ENCODE measurements around the gene PVALB. TPM values are rescaled to one million over a fixed set of nuclear protein-coding genes. Genes with fewer than 3 reads are reported as not detected.

The PVALB gene
- total and polyA plus RNA-seq, 9 of the 15 experiments (the other 6 are each of a cell fraction or from before 2014, with no cell fraction given) = not detected

DNA sequence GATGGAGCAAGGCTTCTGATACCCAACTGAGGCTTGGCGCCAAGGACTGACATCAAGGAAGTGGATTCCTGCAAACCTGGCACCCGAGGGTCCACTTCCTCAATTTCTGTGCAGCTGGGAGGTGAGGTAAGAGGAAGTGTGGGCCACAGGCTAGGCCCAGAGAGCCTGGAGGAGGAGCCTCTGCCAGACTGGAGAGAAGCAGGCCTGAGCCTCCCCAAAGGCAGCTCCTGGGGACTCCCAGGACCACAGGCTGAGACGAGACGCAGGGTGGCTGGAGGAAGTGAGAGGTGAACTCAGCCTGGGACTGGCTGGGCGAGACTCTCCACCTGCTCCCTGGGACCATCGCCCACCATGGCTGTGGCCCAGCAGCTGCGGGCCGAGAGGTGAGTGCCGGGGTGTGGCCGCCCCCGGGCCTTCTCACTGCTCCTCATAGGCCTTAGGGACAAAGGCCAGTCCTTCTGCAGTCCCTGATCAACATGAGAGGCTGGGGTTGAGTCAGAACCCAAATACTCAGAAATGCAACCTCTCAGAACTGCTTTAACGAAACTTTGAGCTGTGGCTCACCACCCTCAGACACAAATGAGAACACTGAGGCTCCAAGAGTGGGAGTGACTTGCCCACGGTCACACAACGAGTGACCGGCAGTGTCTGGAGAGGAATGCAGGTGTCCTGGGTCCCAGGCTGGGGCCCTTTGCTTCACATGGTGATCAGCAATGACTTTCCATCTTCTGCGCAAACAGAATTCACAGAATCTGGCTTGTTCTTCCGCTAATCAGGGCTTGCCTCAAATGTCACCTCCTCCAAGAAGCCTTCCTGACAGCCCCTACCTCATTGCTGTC, 44.2 kb upstream of the PVALB start, which contains the start of gene NCF4 (continued):
- TF ChIP-seq, protein P1, sequence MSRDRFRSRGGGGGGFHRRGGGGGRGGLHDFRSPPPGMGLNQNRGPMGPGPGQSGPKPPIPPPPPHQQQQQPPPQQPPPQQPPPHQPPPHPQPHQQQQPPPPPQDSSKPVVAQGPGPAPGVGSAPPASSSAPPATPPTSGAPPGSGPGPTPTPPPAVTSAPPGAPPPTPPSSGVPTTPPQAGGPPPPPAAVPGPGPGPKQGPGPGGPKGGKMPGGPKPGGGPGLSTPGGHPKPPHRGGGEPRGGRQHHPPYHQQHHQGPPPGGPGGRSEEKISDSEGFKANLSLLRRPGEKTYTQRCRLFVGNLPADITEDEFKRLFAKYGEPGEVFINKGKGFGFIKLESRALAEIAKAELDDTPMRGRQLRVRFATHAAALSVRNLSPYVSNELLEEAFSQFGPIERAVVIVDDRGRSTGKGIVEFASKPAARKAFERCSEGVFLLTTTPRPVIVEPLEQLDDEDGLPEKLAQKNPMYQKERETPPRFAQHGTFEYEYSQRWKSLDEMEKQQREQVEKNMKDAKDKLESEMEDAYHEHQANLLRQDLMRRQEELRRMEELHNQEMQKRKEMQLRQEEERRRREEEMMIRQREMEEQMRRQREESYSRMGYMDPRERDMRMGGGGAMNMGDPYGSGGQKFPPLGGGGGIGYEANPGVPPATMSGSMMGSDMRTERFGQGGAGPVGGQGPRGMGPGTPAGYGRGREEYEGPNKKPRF (IDR thresholded peaks at IDR 0.05; ENCODE audit: low read depth, low read length) = no peak
- TF ChIP-seq HIVEP1 (CRISPR knock-in tag; IDR thresholded peaks at IDR 0.05) (no peak), ZNF3 (CRISPR knock-in tag; IDR thresholded peaks at IDR 0.05) (no peak), SPI1 (IDR thresholded peaks at IDR 0.05; ENCODE audit: borderline replicate concordance, low read depth, low read length) (peak; percentile 98), SUPT5H (IDR thresholded peaks at IDR 0.05) (no peak), ETV6 (IDR thresholded peaks at IDR 0.05; ENCODE audit: borderline replicate concordance in 1 of 2, low read depth in 2 of 2, low read length in 1 of 2) (peak in 1 of 2 experiments; percentile 29; a peak in 1 of 4 replicates), ETV6 (CRISPR knock-in tag; IDR thresholded peaks at IDR 0.05; ENCODE audit: borderline replicate concordance) (no peak), ZFX (CRISPR knock-in tag; IDR thresholded peaks at IDR 0.05) (peak; percentile 49), RBBP5 (IDR thresholded peaks at IDR 0.05; ENCODE audit: borderline replicate concordance, insufficient read depth, low read length, poor library complexity, severe bottlenecking) (no peak), ZFP36 (IDR thresholded peaks at IDR 0.05; ENCODE audit: low read depth, low read length, partially characterized antibody) (peak; percentile 82)
- TF ChIP-seq, protein P2, sequence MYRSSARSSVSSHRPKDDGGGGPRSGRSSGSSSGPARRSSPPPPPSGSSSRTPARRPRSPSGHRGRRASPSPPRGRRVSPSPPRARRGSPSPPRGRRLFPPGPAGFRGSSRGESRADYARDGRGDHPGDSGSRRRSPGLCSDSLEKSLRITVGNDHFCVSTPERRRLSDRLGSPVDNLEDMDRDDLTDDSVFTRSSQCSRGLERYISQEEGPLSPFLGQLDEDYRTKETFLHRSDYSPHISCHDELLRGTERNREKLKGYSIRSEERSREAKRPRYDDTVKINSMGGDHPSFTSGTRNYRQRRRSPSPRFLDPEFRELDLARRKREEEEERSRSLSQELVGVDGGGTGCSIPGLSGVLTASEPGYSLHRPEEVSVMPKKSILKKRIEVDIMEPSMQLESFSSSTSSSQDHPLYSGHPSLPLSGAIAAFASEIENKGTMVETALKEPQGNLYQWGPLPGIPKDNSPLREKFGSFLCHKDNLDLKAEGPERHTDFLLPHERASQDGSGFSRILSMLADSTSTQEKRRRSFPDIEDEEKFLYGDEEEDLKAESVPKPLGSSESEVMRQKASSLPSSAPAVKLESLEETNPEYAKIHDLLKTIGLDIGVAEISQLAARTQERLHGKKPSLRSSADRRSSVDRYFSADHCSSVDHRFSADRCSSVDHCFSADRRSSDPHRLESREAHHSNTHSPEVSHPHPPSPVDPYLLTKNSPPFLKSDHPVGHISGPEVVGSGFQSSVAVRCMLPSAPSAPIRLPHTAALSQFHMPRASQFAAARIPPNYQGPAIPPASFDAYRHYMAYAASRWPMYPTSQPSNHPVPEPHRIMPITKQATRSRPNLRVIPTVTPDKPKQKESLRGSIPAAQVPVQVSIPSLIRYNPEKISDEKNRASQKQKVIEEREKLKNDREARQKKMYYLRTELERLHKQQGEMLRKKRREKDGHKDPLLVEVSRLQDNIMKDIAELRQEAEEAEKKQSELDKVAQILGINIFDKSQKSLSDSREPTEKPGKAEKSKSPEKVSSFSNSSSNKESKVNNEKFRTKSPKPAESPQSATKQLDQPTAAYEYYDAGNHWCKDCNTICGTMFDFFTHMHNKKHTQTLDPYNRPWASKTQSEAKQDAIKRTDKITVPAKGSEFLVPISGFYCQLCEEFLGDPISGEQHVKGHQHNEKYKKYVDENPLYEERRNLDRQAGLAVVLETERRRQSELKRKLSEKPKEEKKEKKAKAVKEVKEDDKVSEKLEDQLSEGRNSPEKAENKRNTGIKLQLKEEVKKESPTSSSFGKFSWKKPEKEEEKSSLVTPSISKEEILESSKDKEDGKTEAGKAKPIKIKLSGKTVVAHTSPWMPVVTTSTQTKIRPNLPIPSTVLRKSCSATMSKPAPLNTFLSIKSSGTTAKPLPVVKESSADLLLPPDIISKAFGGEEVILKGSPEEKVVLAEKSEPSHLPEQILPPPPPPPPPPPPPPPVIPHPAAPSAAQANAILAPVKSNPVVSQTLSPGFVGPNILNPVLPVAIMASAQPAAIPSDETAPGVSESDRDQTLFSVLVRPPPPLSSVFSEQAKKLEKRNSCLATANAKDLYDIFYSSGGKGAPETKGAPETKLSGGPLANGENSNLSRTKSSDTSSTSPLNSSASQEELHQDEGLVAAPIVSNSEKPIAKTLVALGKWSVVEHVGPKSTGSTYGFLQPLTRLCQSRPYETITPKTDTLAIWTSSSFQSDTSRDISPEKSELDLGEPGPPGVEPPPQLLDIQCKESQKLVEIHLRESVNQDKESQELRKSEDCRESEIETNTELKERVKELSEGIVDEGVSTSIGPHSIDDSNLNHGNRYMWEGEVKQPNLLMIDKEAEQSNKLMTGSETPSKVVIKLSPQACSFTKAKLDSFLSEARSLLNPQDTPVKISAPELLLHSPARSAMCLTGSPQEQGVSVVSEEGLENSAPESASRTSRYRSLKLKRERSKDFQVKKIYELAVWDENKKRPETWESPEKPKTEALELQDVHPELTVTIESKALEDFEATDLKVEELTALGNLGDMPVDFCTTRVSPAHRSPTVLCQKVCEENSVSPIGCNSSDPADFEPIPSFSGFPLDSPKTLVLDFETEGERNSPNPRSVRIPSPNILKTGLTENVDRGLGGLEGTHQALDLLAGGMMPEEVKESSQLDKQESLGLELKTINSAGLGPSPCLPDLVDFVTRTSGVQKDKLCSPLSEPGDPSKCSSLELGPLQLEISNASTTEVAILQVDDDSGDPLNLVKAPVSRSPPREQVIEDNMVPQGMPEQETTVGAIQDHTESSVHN (IDR thresholded peaks at IDR 0.05; ENCODE audit: borderline replicate concordance in 1 of 2, low read depth in 1 of 2) = no peak
- TF ChIP-seq, protein P3, sequence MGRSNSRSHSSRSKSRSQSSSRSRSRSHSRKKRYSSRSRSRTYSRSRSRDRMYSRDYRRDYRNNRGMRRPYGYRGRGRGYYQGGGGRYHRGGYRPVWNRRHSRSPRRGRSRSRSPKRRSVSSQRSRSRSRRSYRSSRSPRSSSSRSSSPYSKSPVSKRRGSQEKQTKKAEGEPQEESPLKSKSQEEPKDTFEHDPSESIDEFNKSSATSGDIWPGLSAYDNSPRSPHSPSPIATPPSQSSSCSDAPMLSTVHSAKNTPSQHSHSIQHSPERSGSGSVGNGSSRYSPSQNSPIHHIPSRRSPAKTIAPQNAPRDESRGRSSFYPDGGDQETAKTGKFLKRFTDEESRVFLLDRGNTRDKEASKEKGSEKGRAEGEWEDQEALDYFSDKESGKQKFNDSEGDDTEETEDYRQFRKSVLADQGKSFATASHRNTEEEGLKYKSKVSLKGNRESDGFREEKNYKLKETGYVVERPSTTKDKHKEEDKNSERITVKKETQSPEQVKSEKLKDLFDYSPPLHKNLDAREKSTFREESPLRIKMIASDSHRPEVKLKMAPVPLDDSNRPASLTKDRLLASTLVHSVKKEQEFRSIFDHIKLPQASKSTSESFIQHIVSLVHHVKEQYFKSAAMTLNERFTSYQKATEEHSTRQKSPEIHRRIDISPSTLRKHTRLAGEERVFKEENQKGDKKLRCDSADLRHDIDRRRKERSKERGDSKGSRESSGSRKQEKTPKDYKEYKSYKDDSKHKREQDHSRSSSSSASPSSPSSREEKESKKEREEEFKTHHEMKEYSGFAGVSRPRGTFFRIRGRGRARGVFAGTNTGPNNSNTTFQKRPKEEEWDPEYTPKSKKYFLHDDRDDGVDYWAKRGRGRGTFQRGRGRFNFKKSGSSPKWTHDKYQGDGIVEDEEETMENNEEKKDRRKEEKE (IDR thresholded peaks at IDR 0.05; ENCODE audit: borderline replicate concordance in 1 of 2, control insufficient read depth in 1 of 2, low read depth in 2 of 2, low read length in 1 of 2) = no peak

Data from K562 (cell line).